Measurements from ENCODE around the gene NDUFA8. TPM values are rescaled to one million over a fixed set of nuclear protein-coding genes. Genes with fewer than 3 reads are reported as not detected.

Gene NDUFA8
- total RNA-seq, 1 donor, result 17.0 TPM

GRCh38 chr9:122095010-122095767 is 64.4 kb downstream of the NDUFA8 start:
- Histone ChIP-seq H3K79me2 (ENCODE audit: insufficient read depth, low read length) (peaks cover 27% of the 10 kb centered on the region), H4K20me1 (ENCODE audit: insufficient read depth, low read length) (peaks cover 19% of the 10 kb centered on the region), H2AFZ (ENCODE audit: low read length) (no peak overlapping the region), H3K4me1 (ENCODE audit: insufficient read depth, low read length) (peaks cover 16% of the 10 kb centered on the region), H3K4me3 (ENCODE audit: insufficient read depth, low read length) (no peak overlapping the region), H3K9me3 (ENCODE audit: low read depth, low read length) (no peaks in the 10 kb centered on the region), H3K4me2 (ENCODE audit: insufficient read depth, low read length) (no peak overlapping the region), H3K36me3 (ENCODE audit: insufficient read depth, low read length) (no peaks in the 10 kb centered on the region), H3K27ac (ENCODE audit: low read depth, low read length) (no peak overlapping the region), H3K27me3 (ENCODE audit: insufficient read depth, low read length) (no peaks in the 10 kb centered on the region)
- peak; percentile 80 for TF ChIP-seq CTCF (IDR thresholded peaks at IDR 0.05; ENCODE audit: extremely low read depth, low read depth, low read length)
- peak; percentile 82 for DNase-seq (ENCODE audit: insufficient read length, low spot score, missing footprints)

Small RNAs within 50 kb of the gene (small RNA-seq; reads per million reads assigned to genes)
- gene MIR4478, result not detected

Other genes starting within 250 kb of the NDUFA8 start
- 6.2 and 8.0 TPM in 2 replicates for gene TTLL11, start 66.5 kb downstream of the NDUFA8 start, total RNA-seq
- 0.36 TPM in 1 of 2 replicates, not detected in the other for gene MORN5, start 129 bp upstream of the NDUFA8 start, total RNA-seq
- not detected in 2 replicates for gene LHX6, start 69.2 kb upstream of the NDUFA8 start, total RNA-seq
- gene RBM18, start 105.1 kb upstream of the NDUFA8 start, total RNA-seq, result 10.0 and 10.9 TPM in 2 replicates
- gene MRRF, start 105.1 kb upstream of the NDUFA8 start, total RNA-seq, result 35.8 and 41.5 TPM in 2 replicates
- gene PTGS1, start 211.2 kb upstream of the NDUFA8 start, total RNA-seq, result 2.5 and 3.2 TPM in 2 replicates

Measured in osteoblast (primary cell).